ENCODE measurements around the gene CKB.

Gene CKB

GRCh38 chr14:103520657-103521437 lies 1.8 kb downstream of the CKB start:
- peak; percentile 10 for ATAC-seq
- TF ChIP-seq ESRRG (CRISPR knock-in tag; IDR thresholded peaks at IDR 0.05) (no peak), ARNTL (CRISPR knock-in tag; IDR thresholded peaks at IDR 0.05; ENCODE audit: borderline replicate concordance, low read depth) (no peak), PATZ1 (CRISPR knock-in tag; IDR thresholded peaks at IDR 0.05; ENCODE audit: borderline replicate concordance) (peak; percentile 88; the same call in 1 of the 2 replicates), OSR1 (CRISPR knock-in tag; IDR thresholded peaks at IDR 0.05) (no peak), CREB5 (CRISPR knock-in tag; IDR thresholded peaks at IDR 0.05; ENCODE audit: low read depth) (no peak), SNAI2 (CRISPR knock-in tag; IDR thresholded peaks at IDR 0.05) (no peak), ZNF8 (CRISPR knock-in tag; IDR thresholded peaks at IDR 0.05) (no peak), TCF4 (CRISPR knock-in tag; IDR thresholded peaks at IDR 0.05; ENCODE audit: borderline replicate concordance) (no peak; the same call in 1 of the 2 replicates)
- TF ChIP-seq, protein P1, sequence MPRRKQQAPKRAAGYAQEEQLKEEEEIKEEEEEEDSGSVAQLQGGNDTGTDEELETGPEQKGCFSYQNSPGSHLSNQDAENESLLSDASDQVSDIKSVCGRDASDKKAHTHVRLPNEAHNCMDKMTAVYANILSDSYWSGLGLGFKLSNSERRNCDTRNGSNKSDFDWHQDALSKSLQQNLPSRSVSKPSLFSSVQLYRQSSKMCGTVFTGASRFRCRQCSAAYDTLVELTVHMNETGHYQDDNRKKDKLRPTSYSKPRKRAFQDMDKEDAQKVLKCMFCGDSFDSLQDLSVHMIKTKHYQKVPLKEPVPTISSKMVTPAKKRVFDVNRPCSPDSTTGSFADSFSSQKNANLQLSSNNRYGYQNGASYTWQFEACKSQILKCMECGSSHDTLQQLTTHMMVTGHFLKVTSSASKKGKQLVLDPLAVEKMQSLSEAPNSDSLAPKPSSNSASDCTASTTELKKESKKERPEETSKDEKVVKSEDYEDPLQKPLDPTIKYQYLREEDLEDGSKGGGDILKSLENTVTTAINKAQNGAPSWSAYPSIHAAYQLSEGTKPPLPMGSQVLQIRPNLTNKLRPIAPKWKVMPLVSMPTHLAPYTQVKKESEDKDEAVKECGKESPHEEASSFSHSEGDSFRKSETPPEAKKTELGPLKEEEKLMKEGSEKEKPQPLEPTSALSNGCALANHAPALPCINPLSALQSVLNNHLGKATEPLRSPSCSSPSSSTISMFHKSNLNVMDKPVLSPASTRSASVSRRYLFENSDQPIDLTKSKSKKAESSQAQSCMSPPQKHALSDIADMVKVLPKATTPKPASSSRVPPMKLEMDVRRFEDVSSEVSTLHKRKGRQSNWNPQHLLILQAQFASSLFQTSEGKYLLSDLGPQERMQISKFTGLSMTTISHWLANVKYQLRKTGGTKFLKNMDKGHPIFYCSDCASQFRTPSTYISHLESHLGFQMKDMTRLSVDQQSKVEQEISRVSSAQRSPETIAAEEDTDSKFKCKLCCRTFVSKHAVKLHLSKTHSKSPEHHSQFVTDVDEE (CRISPR knock-in tag; IDR thresholded peaks at IDR 0.05) = 0 out of 2 replicates have a peak, but pooled peaks have one; percentile 29

- TF ChIP-seq ARNTL (CRISPR knock-in tag; IDR thresholded peaks at IDR 0.05; ENCODE audit: borderline replicate concordance, low read depth) = no peak
- no peak for TF ChIP-seq ZNF8 (CRISPR knock-in tag; IDR thresholded peaks at IDR 0.05)
- no peak for TF ChIP-seq TCF4 (CRISPR knock-in tag; IDR thresholded peaks at IDR 0.05; ENCODE audit: borderline replicate concordance)
- TF ChIP-seq ZNF70 (CRISPR knock-in tag; IDR thresholded peaks at IDR 0.05) = no peak
- no peak for TF ChIP-seq GLIS3 (CRISPR knock-in tag; IDR thresholded peaks at IDR 0.05)
- no peak for TF ChIP-seq ZFP3 (CRISPR knock-in tag; IDR thresholded peaks at IDR 0.05)
- no peak for TF ChIP-seq CREB5 (CRISPR knock-in tag; IDR thresholded peaks at IDR 0.05; ENCODE audit: low read depth)
- TF ChIP-seq TOX (CRISPR knock-in tag; IDR thresholded peaks at IDR 0.05; ENCODE audit: borderline replicate concordance) = no peak
- no peak for TF ChIP-seq PATZ1 (CRISPR knock-in tag; IDR thresholded peaks at IDR 0.05; ENCODE audit: borderline replicate concordance)
- TF ChIP-seq ZFP30 (CRISPR knock-in tag; IDR thresholded peaks at IDR 0.05) = no peak
- TF ChIP-seq ESRRG (CRISPR knock-in tag; IDR thresholded peaks at IDR 0.05) = no peak
- TF ChIP-seq CSRNP3 (CRISPR knock-in tag; IDR thresholded peaks at IDR 0.05) = no peak
- no peak for TF ChIP-seq OSR1 (CRISPR knock-in tag; IDR thresholded peaks at IDR 0.05)
- ATAC-seq = no peak
These were observed 2.4 kb downstream of the CKB start for GRCh38 chr14:103520269-103520656.

DNA sequence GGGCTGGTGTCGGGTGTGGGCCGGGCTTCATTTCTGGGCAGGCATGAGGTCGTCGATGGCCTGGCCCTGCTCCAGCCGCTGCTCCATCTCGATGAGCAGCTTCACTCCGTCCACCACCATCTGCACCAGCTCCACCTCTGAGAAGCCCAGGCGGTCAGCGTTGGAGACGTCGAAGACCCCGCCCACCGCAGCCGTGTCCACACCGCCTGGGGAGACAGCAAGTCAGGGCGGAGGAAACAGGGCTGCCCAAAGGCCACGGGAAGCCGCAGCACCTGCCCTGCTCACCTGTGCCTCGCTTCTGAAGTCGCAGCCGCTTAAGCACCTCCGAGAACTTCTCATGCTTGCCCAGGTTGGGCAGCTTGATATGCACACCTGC lies 2.8 kb downstream of the CKB start:
- TF ChIP-seq PPARA (CRISPR knock-in tag; IDR thresholded peaks at IDR 0.05; ENCODE audit: borderline replicate concordance) (no peak), ISL1 (CRISPR knock-in tag; IDR thresholded peaks at IDR 0.05) (no peak), ZC3H10 (CRISPR knock-in tag; IDR thresholded peaks at IDR 0.05) (no peak), BACH2 (CRISPR knock-in tag; IDR thresholded peaks at IDR 0.05; ENCODE audit: borderline replicate concordance) (no peak), SNAI2 (CRISPR knock-in tag; IDR thresholded peaks at IDR 0.05) (no peak), POU6F1 (CRISPR knock-in tag; IDR thresholded peaks at IDR 0.05; ENCODE audit: borderline replicate concordance, low read depth) (no peak), ZFP3 (CRISPR knock-in tag; IDR thresholded peaks at IDR 0.05) (no peak), CREB5 (CRISPR knock-in tag; IDR thresholded peaks at IDR 0.05; ENCODE audit: low read depth) (no peak), TOX (CRISPR knock-in tag; IDR thresholded peaks at IDR 0.05; ENCODE audit: borderline replicate concordance) (no peak), ZNF565 (CRISPR knock-in tag; conservative IDR thresholded peaks at IDR 0.05; ENCODE audit: low read depth) (no peak), GLIS3 (CRISPR knock-in tag; IDR thresholded peaks at IDR 0.05) (no peak)
- ATAC-seq = no peak

Measured in SK-N-SH treated with all-trans-retinoic acid at 6 μM for 48 hours (cell line).